ENCODE measurements around the gene UTS2.

UTS2 gene

GRCh38 chr1:7809742-7810141, 43.1 kb downstream of the UTS2 start:
- no peak for DNase-seq

DNA sequence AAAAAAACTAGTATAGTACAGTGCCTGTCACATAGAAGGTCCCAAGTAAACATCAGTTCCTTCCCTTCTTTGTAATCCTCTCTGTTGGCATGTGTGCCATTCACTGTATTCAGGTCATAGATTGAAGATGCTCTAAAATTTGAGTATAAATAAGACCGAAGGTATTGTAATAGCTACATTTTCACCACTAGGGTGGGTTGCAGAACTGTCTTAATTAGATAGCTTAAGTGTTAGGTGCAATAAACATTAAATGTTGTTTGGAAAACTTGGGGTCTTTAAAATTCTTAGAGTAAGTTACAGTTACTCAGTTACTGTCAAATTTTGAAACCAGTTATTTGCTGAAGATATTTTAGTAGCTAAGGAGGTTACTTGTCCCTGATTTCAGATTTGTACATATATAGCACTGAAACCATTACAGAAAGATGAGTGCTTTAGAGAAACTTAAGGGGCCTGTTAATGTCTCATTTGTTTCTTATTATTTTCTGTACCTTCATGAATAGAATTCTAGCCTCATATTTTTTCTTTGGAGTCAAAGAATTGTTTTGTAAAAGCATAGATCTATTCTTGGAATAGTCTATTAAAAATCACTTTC, 44.5 kb downstream of the UTS2 start:
- no peak for DNase-seq

GRCh38 chr1:7805460-7805859, 47.4 kb downstream of the UTS2 start:
- DNase-seq, result no peak

Measured in activated CD4-positive, alpha-beta T cell treated with anti-CD3 and anti-CD28 coated beads, Interleukin-2, amount 50 U/mL, for 4 hours (primary cell).